Endodermal cell (in vitro differentiated cells): ENCODE measurements around the gene C2orf92. TPM values are rescaled to one million over a fixed set of nuclear protein-coding genes. Genes with fewer than 3 reads are reported as not detected.

Experiments
- DNase-seq: peaks from one replicate; pipeline ENCODE4 v3.0.0-alpha.2; 2017
- H3K27ac ChIP-seq: 2 replicates; pipeline ENCODE4 v1.5.1; 2013; ENCODE audit warnings: mild to moderate bottlenecking, low read depth, low read length, moderate library complexity
- H3K27me3 ChIP-seq: 2 replicates; pipeline ENCODE4 v1.6.1; 2013; ENCODE audit warnings: mild to moderate bottlenecking, low read length, moderate library complexity; ENCODE audit not compliant: insufficient read depth, control insufficient read depth, poor library complexity, severe bottlenecking
- H3K36me3 ChIP-seq: 2 replicates; pipeline ENCODE4 v1.7.0; 2013; ENCODE audit warnings: mild to moderate bottlenecking, low read length, moderate library complexity; ENCODE audit not compliant: control insufficient read depth, insufficient read depth
- H3K4me1 ChIP-seq: one replicate; pipeline ENCODE4 v1.7.0; 2013; ENCODE audit warnings: low read length; ENCODE audit not compliant: control insufficient read depth, insufficient read depth
- H3K4me3 ChIP-seq: 2 replicates; pipeline ENCODE4 v1.5.1; 2013; ENCODE audit warnings: mild to moderate bottlenecking, low read length, moderate library complexity
- H3K9ac ChIP-seq: 2 replicates; pipeline ENCODE4 v1.6.1; 2013; ENCODE audit warnings: mild to moderate bottlenecking, low read length, moderate library complexity; ENCODE audit not compliant: poor library complexity, severe bottlenecking; ENCODE audit errors: extremely low read depth
- H3K9me3 ChIP-seq: 2 replicates; pipeline ENCODE4 v1.6.1; 2013; ENCODE audit warnings: mild to moderate bottlenecking, low read length, moderate library complexity; ENCODE audit not compliant: control insufficient read depth
- H3K27ac Mint-ChIP-seq: 2 replicates; pipeline ENCODE4 v1.8.0; 2020; ENCODE audit warnings: mixed read lengths
- H3K27me3 Mint-ChIP-seq: 2 replicates; pipeline ENCODE4 v1.8.0; 2021; ENCODE audit warnings: mild to moderate bottlenecking, mixed read lengths; ENCODE audit not compliant: insufficient read depth
- H3K36me3 Mint-ChIP-seq: 2 replicates; pipeline ENCODE4 v1.8.0; 2020; ENCODE audit warnings: low read depth, mixed read lengths
- H3K4me1 Mint-ChIP-seq: 2 replicates; pipeline ENCODE4 v1.8.0; 2020; ENCODE audit warnings: mixed read lengths
- H3K4me3 Mint-ChIP-seq: 2 replicates; pipeline ENCODE4 v1.8.0; 2020; ENCODE audit warnings: mild to moderate bottlenecking, moderate library complexity, mixed read lengths
- H3K9me3 Mint-ChIP-seq: 2 replicates; pipeline ENCODE4 v1.8.0; 2020; ENCODE audit warnings: mild to moderate bottlenecking, mixed read lengths
- WGBS, 2 experiments: methylation state at CpG; one replicate each; pipeline versions ENCODE4 v1.1.5 to v1.1.7; 2013; ENCODE audit warnings: missing lambda C conversion rate in 2 of 2, mixed read lengths in 1 of 2; ENCODE audit not compliant: insufficient coverage in 1 of 2, insufficient read length in 1 of 2; 5-methylcytosine and 5-hydroxymethylcytosine counted together
- total RNA-seq, 2 donors: library from RNA; stranded (reverse); fragmentation: NEBNext Ultra II Directional in 1 of 2; extraction: Animal tissue kit (Norgen Biotek cat#: 25700) in 1 of 2; gene quantifications; 2 replicates in 1 of 2; 3 replicates in 1 of 2; pipeline ENCODE4 v1.2.1, GENCODE V29; 2021
- TF ChIP-seq, protein P1 (sequence below): fragments of 200-600 bp; sonication (generic); conservative IDR thresholded peaks from 2 replicates; pipeline ENCODE4 v1.5.0; 2021; ENCODE audit warnings: antibody characterized with exemption, mild to moderate bottlenecking

C2orf92 gene
- total RNA-seq, 2 donors from 2014 or later = 12.5 to 17.4 TPM

GRCh38 chr2:97699765-97700444 is 30.4 kb downstream of the C2orf92 start:
- WGBS, 2 experiments = 67 to 75% methylated on average over 4 to 11 of the region's 11 CpGs
- DNase-seq = peak; percentile 92
- Histone ChIP-seq H3K27me3 (no peaks in the 10 kb centered on the region), H3K4me1 (peaks cover 2% of the 10 kb centered on the region), H3K9me3 (no peaks in the 10 kb centered on the region), H3K9ac (no peak overlapping the region), H3K4me3 (no peak overlapping the region), H3K36me3 (no peaks in the 10 kb centered on the region), H3K27ac (no peak overlapping the region)
- H3K27ac Mint-ChIP-seq = no peak overlapping the region
- no peak overlapping the region for H3K4me3 Mint-ChIP-seq
- no peaks in the 10 kb centered on the region for H3K36me3 Mint-ChIP-seq
- peaks cover 23% of the 10 kb centered on the region for H3K4me1 Mint-ChIP-seq
- TF ChIP-seq, protein P1, sequence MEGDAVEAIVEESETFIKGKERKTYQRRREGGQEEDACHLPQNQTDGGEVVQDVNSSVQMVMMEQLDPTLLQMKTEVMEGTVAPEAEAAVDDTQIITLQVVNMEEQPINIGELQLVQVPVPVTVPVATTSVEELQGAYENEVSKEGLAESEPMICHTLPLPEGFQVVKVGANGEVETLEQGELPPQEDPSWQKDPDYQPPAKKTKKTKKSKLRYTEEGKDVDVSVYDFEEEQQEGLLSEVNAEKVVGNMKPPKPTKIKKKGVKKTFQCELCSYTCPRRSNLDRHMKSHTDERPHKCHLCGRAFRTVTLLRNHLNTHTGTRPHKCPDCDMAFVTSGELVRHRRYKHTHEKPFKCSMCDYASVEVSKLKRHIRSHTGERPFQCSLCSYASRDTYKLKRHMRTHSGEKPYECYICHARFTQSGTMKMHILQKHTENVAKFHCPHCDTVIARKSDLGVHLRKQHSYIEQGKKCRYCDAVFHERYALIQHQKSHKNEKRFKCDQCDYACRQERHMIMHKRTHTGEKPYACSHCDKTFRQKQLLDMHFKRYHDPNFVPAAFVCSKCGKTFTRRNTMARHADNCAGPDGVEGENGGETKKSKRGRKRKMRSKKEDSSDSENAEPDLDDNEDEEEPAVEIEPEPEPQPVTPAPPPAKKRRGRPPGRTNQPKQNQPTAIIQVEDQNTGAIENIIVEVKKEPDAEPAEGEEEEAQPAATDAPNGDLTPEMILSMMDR = peak; percentile 82
- no peaks in the 10 kb centered on the region for H3K9me3 Mint-ChIP-seq
- H3K27me3 Mint-ChIP-seq = no peaks in the 10 kb centered on the region

DNA sequence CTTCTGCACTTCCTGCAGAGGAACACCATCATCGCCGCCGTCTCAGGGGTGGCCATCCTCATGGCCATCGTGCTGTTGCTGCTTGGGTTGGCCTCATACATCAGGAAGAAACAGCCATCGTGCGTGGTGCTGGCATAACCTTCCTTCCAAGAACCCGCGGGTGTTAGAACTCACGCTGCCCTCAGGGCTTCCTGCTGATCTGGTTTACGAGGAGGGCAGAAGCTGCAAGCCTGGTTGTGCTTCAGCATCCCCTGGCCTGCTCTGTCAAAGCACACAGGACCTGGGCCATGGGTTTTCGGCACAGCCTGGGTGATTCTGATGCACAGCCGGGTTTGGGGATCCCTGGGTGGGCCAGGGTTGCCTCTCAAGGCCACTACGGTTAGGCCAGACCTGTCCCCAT is 31.7 kb downstream of the C2orf92 start:
- Histone ChIP-seq H3K27ac (no peak overlapping the region), H3K4me3 (no peak overlapping the region), H3K9me3 (no peaks in the 10 kb centered on the region), H3K4me1 (peaks cover 2% of the 10 kb centered on the region), H3K9ac (no peak overlapping the region), H3K27me3 (no peaks in the 10 kb centered on the region), H3K36me3 (no peaks in the 10 kb centered on the region)
- no peak overlapping the region for H3K27ac Mint-ChIP-seq
- H3K27me3 Mint-ChIP-seq = no peaks in the 10 kb centered on the region
- H3K4me3 Mint-ChIP-seq = no peak overlapping the region
- TF ChIP-seq, protein P1 = no peak
- H3K9me3 Mint-ChIP-seq = no peaks in the 10 kb centered on the region
- DNase-seq = no peak
- H3K4me1 Mint-ChIP-seq = peaks cover 23% of the 10 kb centered on the region
- no peaks in the 10 kb centered on the region for H3K36me3 Mint-ChIP-seq
- WGBS, 2 experiments = 76 to 79% methylated on average over 11 to 13 of the region's 13 CpGs

DNA sequence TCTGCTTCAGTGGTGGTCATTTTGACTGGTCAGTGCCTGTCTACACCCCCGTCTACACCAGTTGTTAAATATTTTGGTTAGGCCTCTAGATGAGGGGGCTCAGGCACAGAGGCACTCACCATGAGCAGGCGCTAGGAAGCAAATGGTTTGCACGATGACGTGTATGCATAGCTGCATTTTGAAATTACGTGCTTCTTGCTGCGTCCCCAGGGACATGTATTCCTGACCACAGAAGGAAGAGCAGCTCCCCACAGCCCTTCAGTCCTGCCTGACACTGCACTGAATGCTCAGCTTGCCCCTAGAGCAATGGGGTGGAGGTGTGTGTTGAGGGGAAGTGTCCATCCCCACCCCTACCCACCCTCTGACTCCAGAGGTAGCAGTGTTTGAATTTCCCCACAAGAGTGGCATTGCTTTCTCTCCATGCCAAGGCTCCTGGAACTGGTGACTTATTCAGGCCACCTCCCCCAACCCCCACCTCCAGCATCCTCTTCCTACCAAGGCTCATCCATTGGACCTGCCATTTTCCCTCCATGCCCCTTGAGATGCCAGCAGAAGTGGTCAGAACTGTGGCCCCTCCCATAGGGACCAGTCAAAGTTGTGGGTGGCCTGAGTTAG is 32.4 kb downstream of the C2orf92 start:
- TF ChIP-seq, protein P1 = no peak
- Histone ChIP-seq H3K4me3 (no peak overlapping the region), H3K9ac (no peak overlapping the region), H3K36me3 (no peaks in the 10 kb centered on the region), H3K4me1 (peaks cover 2% of the 10 kb centered on the region), H3K27me3 (no peaks in the 10 kb centered on the region), H3K27ac (no peak overlapping the region), H3K9me3 (no peaks in the 10 kb centered on the region)
- Mint-ChIP-seq H3K36me3 (no peaks in the 10 kb centered on the region), H3K9me3 (no peaks in the 10 kb centered on the region), H3K4me3 (no peak overlapping the region), H3K27me3 (no peaks in the 10 kb centered on the region), H3K4me1 (peaks cover 24% of the 10 kb centered on the region), H3K27ac (no peak overlapping the region)
- no peak for DNase-seq
- WGBS, 2 experiments = 96 to 100% methylated on average over 2 to 6 of the region's 6 CpGs
